Lung (tissue), 12 donors: ENCODE data around the gene OR10G6. TPM values are rescaled to one million over a fixed set of nuclear protein-coding genes. Genes with fewer than 3 reads are reported as not detected.

ENCODE experiments used
- ATAC-seq: fragments of 200-7000 bp; cut with Tn5 transposase; one replicate; pipeline ENCODE4 v1.9.1; 2020; ENCODE audit warnings: moderate number of reproducible peaks; ENCODE audit not compliant: insufficient read depth, low FRiP score
- DNase-seq, 3 donors: peaks; one replicate each; pipeline ENCODE4 v3.0.0-alpha.2; 2013 to 2017
- H3K27ac ChIP-seq, 2 donors: one replicate each; pipeline ENCODE4 v1.5.1; 2013; ENCODE audit warnings: mild to moderate bottlenecking in 2 of 2, moderate library complexity in 2 of 2, control low read depth in 1 of 2, inconsistent platforms in 1 of 2, low read depth in 1 of 2, low read length in 1 of 2
- H3K27me3 ChIP-seq, 3 donors: one replicate each; pipeline ENCODE4 v1.5.1; 2013; ENCODE audit warnings: low read length in 2 of 3; ENCODE audit not compliant: control insufficient read depth in 3 of 3, insufficient read depth in 3 of 3
- H3K36me3 ChIP-seq, 4 donors: one replicate each; pipeline ENCODE4 v1.5.1; 2013; ENCODE audit warnings: low read length in 4 of 4, mild to moderate bottlenecking in 1 of 4, moderate library complexity in 1 of 4; ENCODE audit not compliant: control insufficient read depth in 4 of 4, insufficient read depth in 4 of 4
- H3K4me1 ChIP-seq, 5 donors: one replicate each; pipeline ENCODE4 v1.5.1; 2013; ENCODE audit warnings: low read length in 5 of 5, mild to moderate bottlenecking in 2 of 5, moderate library complexity in 1 of 5; ENCODE audit not compliant: control insufficient read depth in 5 of 5, insufficient read depth in 5 of 5
- H3K4me3 ChIP-seq: one replicate; pipeline ENCODE4 v1.5.1; 2013; ENCODE audit warnings: mild to moderate bottlenecking, control low read depth, moderate library complexity
- H3K9ac ChIP-seq, 2 donors: one replicate each; pipeline ENCODE4 v1.5.1; 2013; ENCODE audit warnings: low read length in 2 of 2, control low read depth in 1 of 2; ENCODE audit not compliant: insufficient read depth in 1 of 2
- H3K9me3 ChIP-seq, 4 donors: one replicate each; pipeline ENCODE4 v1.5.1; 2013; ENCODE audit warnings: low read length in 3 of 4, mild to moderate bottlenecking in 1 of 4, moderate library complexity in 1 of 4; ENCODE audit not compliant: control insufficient read depth in 4 of 4, insufficient read depth in 3 of 4
- WGBS, 2 donors: extraction: QIAGEN DNeasy Blood & Tissue Kit; methylation state at CpG; one replicate each; pipeline ENCODE4 v1.1.7; 2013; 5-methylcytosine and 5-hydroxymethylcytosine counted together
- polyA plus RNA-seq, 2 donors: library from polyadenylated mRNA; stranded (reverse); fragments of 200-250 nt; gene quantifications; one replicate each; pipeline ENCODE4 v1.2.1, GENCODE V29; 2013
- total RNA-seq, 2 donors: library from RNA; depleted of rRNA in 1 of 2; stranded (reverse); fragments of >200 nt in 1 of 2; gene quantifications; one replicate each; pipeline ENCODE4 v1.2.1, GENCODE V29; 2014 to 2021
- TF ChIP-seq, protein P1 (sequence below): IDR thresholded peaks from 2 replicates; pipeline ENCODE4 v1.5.1; 2012; ENCODE audit warnings: mild to moderate bottlenecking; ENCODE audit errors: control extremely low read depth, extremely low read depth
- donor health status: control.
- donor health status: control.
- donor health status: Bipolar disorder and iron deficiency.
- donor health status: healthy.
- donor health status: DM: yes; HTN: yes; CAD: no.

The OR10G6 gene
- total and polyA plus RNA-seq, 4 donors: not detected

DNA sequence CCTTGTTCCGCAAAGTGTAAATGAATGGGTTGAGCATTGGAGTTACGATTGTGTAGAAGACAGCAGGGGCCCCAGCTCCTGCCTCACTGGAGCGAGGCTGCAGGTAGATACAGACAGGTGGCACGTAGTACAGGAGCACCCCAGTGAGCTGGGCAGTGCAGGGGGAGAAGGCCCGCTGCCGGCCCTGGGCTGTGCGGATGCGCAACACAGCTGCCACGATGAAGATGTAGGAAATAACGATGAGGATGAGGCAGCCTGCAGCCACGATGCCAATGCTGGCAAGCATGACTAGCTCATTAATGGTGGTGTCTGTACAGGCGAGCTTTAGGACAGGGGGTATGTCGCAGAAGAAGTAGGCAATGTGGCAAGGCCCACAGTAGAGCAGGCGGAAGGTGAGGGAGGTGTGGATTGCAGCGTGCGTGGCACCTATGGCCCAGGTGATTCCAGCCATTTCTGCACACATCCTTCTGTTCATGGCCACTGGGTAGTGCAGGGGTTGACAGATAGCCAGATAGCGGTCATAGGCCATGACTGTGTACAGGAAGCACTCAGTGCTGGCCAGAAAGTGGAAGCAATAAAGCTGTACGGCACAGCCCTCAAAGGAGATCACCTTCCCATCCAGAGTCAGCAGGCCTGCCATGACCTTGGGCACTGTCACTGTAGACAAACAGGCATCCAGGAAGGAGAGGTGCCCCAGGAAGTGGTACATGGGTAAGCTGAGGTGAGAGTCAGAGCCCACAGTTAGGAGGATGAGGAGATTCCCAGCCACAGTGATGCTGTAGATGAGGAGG is 18.0 kb downstream of the OR10G6 start:
- Histone ChIP-seq H3K27me3 (no peaks in the 10 kb centered on the region), H3K4me3 (no peak overlapping the region), H3K27ac (no peak overlapping the region), H3K4me1 (no peaks in the 10 kb centered on the region), H3K36me3 (no peaks in the 10 kb centered on the region), H3K9me3 (peaks cover 0 to 5% (median 0%) of the 10 kb centered on the region in 4 donors), H3K9ac (no peak overlapping the region)
- ATAC-seq (no peak), DNase-seq (no peak)
- 89 to 92% methylated on average over 18 of the region's 18 CpGs for WGBS, 2 donors
- TF ChIP-seq, protein P1, sequence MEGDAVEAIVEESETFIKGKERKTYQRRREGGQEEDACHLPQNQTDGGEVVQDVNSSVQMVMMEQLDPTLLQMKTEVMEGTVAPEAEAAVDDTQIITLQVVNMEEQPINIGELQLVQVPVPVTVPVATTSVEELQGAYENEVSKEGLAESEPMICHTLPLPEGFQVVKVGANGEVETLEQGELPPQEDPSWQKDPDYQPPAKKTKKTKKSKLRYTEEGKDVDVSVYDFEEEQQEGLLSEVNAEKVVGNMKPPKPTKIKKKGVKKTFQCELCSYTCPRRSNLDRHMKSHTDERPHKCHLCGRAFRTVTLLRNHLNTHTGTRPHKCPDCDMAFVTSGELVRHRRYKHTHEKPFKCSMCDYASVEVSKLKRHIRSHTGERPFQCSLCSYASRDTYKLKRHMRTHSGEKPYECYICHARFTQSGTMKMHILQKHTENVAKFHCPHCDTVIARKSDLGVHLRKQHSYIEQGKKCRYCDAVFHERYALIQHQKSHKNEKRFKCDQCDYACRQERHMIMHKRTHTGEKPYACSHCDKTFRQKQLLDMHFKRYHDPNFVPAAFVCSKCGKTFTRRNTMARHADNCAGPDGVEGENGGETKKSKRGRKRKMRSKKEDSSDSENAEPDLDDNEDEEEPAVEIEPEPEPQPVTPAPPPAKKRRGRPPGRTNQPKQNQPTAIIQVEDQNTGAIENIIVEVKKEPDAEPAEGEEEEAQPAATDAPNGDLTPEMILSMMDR: no peak

DNA sequence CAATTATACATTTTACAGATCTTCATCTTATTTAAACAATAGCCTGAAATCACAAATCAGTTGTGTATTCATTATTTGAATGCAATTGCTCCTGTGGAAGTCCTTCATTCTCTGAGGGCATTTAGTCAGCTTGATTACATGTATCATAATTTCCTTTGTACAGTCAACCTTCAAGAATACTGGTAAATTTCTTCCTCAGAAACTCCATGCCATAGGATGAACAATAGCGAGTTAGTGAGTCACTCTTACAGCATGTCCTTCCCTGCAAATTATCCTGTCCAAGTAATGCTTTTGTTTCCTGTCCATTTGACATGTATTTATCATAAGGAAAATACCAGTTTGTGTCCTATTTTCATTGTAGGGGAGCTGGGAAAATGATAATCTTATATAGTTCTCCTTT is 21.1 kb downstream of the OR10G6 start:
- peaks cover 0 to 5% (median 0%) of the 10 kb centered on the region in 4 donors for H3K9me3 ChIP-seq
- no peak overlapping the region for H3K9ac ChIP-seq
- no peak overlapping the region for H3K27ac ChIP-seq
- H3K36me3 ChIP-seq: no peaks in the 10 kb centered on the region
- H3K4me1 ChIP-seq: no peaks in the 10 kb centered on the region
- DNase-seq (no peak), ATAC-seq (no peak)
- no peak overlapping the region for H3K4me3 ChIP-seq
- no peaks in the 10 kb centered on the region for H3K27me3 ChIP-seq
- TF ChIP-seq, protein P1: no peak
- WGBS, 2 donors: 75 to 76% methylated on average over 1 of the region's 1 CpG

GRCh38 chr11:123956752-123957151 is 38.2 kb downstream of the OR10G6 start:
- TF ChIP-seq, protein P1: no peak
- ATAC-seq (no peak), DNase-seq (no peak)
- Histone ChIP-seq H3K9me3 (peaks cover 0 to 4% (median 0%) of the 10 kb centered on the region in 4 donors), H3K4me1 (no peaks in the 10 kb centered on the region), H3K27ac (no peak overlapping the region), H3K36me3 (no peaks in the 10 kb centered on the region), H3K4me3 (no peak overlapping the region), H3K27me3 (no peaks in the 10 kb centered on the region), H3K9ac (no peak overlapping the region)
